Measurements from ENCODE around the gene PEX5L.
"Not testable (repeated sequence)": the region's sequence is repeated elsewhere in the genome, so short reads cannot be mapped to it uniquely, and the experiment has no call there.

Gene PEX5L

DNA sequence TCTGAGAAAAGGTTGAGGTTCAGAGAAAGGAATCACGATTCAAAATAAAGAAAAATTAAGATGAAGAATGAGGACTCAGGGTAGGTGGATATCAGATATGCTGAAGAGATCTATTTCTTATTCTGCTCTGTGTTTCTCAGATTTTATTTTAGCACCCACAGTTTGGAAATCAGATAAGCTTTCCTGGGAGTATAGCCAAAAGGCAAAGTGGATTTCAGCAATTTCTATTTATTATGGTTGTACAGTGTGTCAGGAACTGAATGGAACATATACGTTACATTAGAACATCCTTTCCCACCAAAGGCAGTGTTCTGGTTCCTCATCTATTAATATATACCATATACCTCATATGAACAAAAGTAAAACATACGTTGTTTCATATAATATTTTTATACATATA is 18.9 kb downstream of the PEX5L start:
- TF ChIP-seq, protein P1, sequence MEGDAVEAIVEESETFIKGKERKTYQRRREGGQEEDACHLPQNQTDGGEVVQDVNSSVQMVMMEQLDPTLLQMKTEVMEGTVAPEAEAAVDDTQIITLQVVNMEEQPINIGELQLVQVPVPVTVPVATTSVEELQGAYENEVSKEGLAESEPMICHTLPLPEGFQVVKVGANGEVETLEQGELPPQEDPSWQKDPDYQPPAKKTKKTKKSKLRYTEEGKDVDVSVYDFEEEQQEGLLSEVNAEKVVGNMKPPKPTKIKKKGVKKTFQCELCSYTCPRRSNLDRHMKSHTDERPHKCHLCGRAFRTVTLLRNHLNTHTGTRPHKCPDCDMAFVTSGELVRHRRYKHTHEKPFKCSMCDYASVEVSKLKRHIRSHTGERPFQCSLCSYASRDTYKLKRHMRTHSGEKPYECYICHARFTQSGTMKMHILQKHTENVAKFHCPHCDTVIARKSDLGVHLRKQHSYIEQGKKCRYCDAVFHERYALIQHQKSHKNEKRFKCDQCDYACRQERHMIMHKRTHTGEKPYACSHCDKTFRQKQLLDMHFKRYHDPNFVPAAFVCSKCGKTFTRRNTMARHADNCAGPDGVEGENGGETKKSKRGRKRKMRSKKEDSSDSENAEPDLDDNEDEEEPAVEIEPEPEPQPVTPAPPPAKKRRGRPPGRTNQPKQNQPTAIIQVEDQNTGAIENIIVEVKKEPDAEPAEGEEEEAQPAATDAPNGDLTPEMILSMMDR (conservative IDR thresholded peaks at IDR 0.05; ENCODE audit: control insufficient read depth, insufficient read depth, low read depth, low read length): no peak
- DNase-seq (ENCODE audit: low read depth): no peak
- no peak overlapping the region for H3K4me3 ChIP-seq (ENCODE audit: control insufficient read depth, low read depth, low read length)

DNA sequence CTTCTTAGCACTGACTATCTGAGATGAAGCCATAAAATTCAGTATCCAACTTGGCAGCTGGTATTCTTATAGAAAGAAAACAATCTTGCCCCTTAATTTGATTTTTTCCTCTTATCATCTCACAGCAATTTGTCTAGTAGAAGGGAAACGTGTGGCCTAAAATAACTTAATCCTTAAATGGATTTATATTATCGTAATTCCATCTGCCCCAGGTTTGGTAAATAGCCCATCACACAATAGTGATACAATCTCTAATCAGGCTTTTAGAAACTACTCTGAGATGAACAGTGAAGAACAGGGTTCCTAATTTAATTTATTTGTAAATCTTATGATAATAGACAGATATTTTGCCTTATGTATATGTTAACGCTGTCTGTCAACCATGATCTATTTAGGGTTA is 24.8 kb downstream of the PEX5L start:
- H3K4me3 ChIP-seq (ENCODE audit: control insufficient read depth, low read depth, low read length): no peak overlapping the region
- no peak for DNase-seq (ENCODE audit: low read depth)
- TF ChIP-seq, protein P1 (conservative IDR thresholded peaks at IDR 0.05; ENCODE audit: control insufficient read depth, insufficient read depth, low read depth, low read length): no peak

DNA sequence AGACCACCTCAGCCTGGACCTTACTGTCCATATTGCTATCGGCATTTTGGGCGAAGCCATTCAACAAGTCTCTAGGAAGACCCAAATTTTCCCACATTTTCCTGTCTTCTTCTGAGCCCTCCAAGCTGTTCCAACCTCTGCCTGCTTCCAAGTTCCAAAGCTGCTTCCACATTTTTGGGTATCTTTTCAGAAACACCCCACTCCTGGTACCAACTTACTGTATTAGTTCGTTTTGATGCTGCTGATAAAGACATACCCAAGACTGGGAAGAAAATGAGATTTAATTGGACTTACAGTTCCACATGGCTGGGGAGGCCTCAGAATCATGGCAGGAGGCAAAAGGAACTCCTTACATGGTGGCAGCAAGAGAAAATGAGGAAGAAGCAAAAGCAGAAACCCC is 28.4 kb downstream of the PEX5L start:
- H3K4me3 ChIP-seq (ENCODE audit: control insufficient read depth, low read depth, low read length); DNase-seq (ENCODE audit: low read depth): not testable (repeated sequence)

DNA sequence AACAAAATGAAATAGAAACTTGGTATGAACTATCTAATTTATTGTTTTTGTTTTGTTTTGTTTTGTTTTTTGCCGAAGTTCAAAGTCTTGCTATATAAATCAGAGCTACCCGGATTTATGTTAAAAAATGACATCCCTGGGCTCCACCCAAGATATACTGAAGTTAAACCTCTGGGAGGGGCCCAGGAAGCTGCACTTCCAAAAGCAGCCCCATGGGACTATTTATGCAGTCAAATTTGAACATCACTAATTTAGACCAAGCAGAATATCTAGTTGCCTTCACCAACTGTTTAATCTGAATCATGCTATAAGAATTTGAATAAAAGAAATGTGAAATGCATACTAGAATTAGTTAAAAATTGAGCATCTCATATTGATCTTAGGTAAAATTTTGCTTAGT is 32.2 kb downstream of the PEX5L start:
- H3K4me3 ChIP-seq (ENCODE audit: control insufficient read depth, low read depth, low read length): no peak overlapping the region
- TF ChIP-seq, protein P1 (conservative IDR thresholded peaks at IDR 0.05; ENCODE audit: control insufficient read depth, insufficient read depth, low read depth, low read length): no peak
- DNase-seq (ENCODE audit: low read depth): no peak

DNA sequence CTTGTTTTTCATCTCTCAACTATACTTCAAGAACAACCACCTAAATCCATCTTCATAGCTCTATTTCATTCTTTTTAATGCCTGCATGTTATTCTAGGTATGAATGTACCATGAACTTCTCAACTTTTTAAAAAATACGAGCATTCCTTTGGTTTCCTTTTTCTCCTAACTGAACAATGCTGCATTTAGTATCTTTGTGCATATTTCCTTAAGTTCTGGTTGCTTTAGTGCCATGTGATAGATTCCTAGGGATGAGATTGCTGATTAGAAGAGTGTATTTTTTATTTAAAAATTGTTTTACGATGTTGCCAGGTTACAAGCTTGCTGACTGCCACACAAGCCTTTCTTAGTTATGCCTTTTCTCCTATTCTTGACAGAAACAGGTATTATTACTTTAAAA is 34.7 kb downstream of the PEX5L start:
- TF ChIP-seq, protein P1 (conservative IDR thresholded peaks at IDR 0.05; ENCODE audit: control insufficient read depth, insufficient read depth, low read depth, low read length): no peak
- DNase-seq (ENCODE audit: low read depth): no peak
- H3K4me3 ChIP-seq (ENCODE audit: control insufficient read depth, low read depth, low read length): no peak overlapping the region

DNA sequence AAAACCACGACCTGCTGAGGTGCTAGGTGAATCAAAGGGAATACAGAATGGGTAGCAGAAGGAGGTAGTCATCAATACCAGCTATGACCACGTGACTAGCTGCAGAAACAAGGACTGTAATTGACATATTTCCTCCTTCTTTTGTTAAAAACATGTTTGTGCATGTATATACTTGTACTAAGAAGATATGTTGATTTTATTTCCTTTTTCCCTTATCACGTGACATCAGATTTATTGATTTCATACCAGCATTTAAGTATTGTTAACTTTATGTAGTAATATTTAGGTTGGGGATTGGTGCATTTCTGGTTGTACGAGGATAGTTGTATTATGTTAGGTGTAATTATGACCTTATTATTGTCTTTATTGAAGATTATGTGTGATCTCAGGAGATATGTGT is 36.2 kb downstream of the PEX5L start:
- no peak overlapping the region for H3K4me3 ChIP-seq (ENCODE audit: control insufficient read depth, low read depth, low read length)
- no peak for DNase-seq (ENCODE audit: low read depth)
- TF ChIP-seq, protein P1 (conservative IDR thresholded peaks at IDR 0.05; ENCODE audit: control insufficient read depth, insufficient read depth, low read depth, low read length): no peak

DNA sequence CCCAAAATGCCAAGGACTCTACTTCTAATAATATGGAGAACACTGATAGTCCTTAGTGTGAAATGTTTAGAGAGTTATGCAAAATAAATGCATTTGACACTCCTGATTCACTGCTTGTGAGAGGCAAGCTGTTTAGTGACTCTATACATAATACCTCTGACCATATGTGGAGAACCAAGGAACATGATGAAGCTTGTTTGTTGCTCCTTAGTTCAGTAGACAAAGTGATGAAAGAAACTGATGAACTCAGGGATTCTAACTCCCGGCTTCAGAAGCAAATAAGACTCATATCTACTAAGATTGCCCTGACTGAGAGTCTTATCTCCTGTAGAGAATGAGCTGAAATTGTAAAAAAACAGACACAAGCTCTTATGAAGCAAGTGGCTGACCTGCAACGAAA is 41.3 kb downstream of the PEX5L start:
- TF ChIP-seq, protein P1 (conservative IDR thresholded peaks at IDR 0.05; ENCODE audit: control insufficient read depth, insufficient read depth, low read depth, low read length): no peak
- H3K4me3 ChIP-seq (ENCODE audit: control insufficient read depth, low read depth, low read length): no peak overlapping the region
- DNase-seq (ENCODE audit: low read depth): no peak
